ENCODE results near the gene FOXL3.

DNA sequence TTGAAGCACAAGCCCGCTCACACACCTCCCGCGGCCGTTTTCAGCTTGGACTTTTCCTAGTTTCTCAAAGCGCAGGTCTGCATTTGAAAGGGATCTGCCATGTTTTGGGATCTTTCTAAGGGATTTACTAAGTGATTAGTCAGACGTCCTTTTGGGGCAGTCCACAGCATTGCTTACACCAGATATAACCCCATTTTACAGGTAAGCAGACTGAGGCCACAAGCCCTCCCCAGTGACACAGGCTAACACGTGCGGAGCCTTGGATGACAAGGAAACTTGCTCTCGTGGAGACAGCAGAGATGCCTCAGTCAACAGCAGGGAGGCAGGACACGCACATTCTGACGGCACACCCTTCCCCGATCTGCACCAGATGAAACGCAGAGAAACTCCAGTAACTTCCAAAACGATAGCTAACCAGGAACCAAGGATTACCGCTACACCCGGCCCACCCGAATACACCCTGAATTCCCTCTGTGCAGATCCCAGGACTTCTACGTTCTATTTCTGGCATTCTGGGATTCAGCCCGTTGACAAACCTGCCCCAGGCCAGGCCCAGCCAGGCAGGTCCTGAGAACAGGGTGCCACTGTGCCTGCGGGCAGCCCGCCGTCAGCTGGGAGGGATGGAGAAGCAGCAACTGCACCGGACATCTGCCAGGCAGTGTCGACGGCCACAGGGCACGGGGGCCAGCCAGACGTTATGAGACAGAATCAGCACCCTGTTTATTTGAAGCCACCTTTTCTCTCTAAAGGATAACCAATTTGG is 27.9 kb downstream of the FOXL3 start:
- TF ChIP-seq, protein P1, sequence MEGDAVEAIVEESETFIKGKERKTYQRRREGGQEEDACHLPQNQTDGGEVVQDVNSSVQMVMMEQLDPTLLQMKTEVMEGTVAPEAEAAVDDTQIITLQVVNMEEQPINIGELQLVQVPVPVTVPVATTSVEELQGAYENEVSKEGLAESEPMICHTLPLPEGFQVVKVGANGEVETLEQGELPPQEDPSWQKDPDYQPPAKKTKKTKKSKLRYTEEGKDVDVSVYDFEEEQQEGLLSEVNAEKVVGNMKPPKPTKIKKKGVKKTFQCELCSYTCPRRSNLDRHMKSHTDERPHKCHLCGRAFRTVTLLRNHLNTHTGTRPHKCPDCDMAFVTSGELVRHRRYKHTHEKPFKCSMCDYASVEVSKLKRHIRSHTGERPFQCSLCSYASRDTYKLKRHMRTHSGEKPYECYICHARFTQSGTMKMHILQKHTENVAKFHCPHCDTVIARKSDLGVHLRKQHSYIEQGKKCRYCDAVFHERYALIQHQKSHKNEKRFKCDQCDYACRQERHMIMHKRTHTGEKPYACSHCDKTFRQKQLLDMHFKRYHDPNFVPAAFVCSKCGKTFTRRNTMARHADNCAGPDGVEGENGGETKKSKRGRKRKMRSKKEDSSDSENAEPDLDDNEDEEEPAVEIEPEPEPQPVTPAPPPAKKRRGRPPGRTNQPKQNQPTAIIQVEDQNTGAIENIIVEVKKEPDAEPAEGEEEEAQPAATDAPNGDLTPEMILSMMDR (IDR thresholded peaks at IDR 0.05; ENCODE audit: borderline replicate concordance, extremely low read depth, low read length, poor library complexity, severe bottlenecking) = no peak
- no peak for TF ChIP-seq EZH2 (IDR thresholded peaks at IDR 0.05; ENCODE audit: borderline replicate concordance, low read depth, low read length, severe bottlenecking)
